HG02943 (cell line): ENCODE measurements around the gene DLGAP3.

Source experiments
- ATAC-seq: cut with Tn5 transposase; IDR thresholded peaks from one replicate; pipeline ENCODE4 v1.9.1; 2021; ENCODE audit warnings: mild to moderate bottlenecking, low read depth, moderate library complexity; ENCODE audit not compliant: unreplicated experiment

The DLGAP3 gene

GRCh38 chr1:34870395-34870794 is 59.1 kb downstream of the DLGAP3 start:
- no peak for ATAC-seq

- ATAC-seq: no peak
Measured at GRCh38 chr1:34869760-34870159, 59.7 kb downstream of the DLGAP3 start.

- no peak for ATAC-seq
Measured at GRCh38 chr1:34868230-34869049, 61.0 kb downstream of the DLGAP3 start.

GRCh38 chr1:34867415-34867814 is 62.0 kb downstream of the DLGAP3 start:
- ATAC-seq: no peak

GRCh38 chr1:34866762-34867109 is 62.7 kb downstream of the DLGAP3 start:
- no peak for ATAC-seq

GRCh38 chr1:34865981-34866761 is 63.3 kb downstream of the DLGAP3 start:
- no peak for ATAC-seq

- no peak for ATAC-seq
Measured at GRCh38 chr1:34865573-34865972, 63.9 kb downstream of the DLGAP3 start.

- ATAC-seq: no peak
Measured at GRCh38 chr1:34864759-34865158, 64.7 kb downstream of the DLGAP3 start.

- no peak for ATAC-seq
Measured at GRCh38 chr1:34863501-34863900, 65.9 kb downstream of the DLGAP3 start.

- peak; percentile 93 for ATAC-seq
Measured at GRCh38 chr1:34859446-34860200, 69.8 kb downstream of the DLGAP3 start, which contains the start of gene SMIM12. TSS of gene SMIM12 (minus strand) at chr1:34859749. CDS start at chr1:34855977, 3,772 bp downstream.

GRCh38 chr1:34858901-34859445 is 70.5 kb downstream of the DLGAP3 start:
- peak; percentile 25 for ATAC-seq

- no peak for ATAC-seq
Measured at GRCh38 chr1:34856697-34857096, 72.8 kb downstream of the DLGAP3 start.

GRCh38 chr1:34852677-34853217 is 76.7 kb downstream of the DLGAP3 start:
- ATAC-seq: peak; percentile 91

- ATAC-seq: no peak
Measured at GRCh38 chr1:34851431-34852105, 77.9 kb downstream of the DLGAP3 start.

GRCh38 chr1:34850382-34850781 is 79.1 kb downstream of the DLGAP3 start:
- no peak for ATAC-seq

- ATAC-seq: no peak
Measured at GRCh38 chr1:34847094-34847493, 82.4 kb downstream of the DLGAP3 start.

- no peak for ATAC-seq
Measured at GRCh38 chr1:34846265-34846664, 83.2 kb downstream of the DLGAP3 start.

GRCh38 chr1:34845131-34845901 is 84.1 kb downstream of the DLGAP3 start:
- ATAC-seq: no peak

- ATAC-seq: no peak
Measured at GRCh38 chr1:34844252-34844634, 85.2 kb downstream of the DLGAP3 start.
